ENCODE results near the gene CLEC4A.

DNA sequence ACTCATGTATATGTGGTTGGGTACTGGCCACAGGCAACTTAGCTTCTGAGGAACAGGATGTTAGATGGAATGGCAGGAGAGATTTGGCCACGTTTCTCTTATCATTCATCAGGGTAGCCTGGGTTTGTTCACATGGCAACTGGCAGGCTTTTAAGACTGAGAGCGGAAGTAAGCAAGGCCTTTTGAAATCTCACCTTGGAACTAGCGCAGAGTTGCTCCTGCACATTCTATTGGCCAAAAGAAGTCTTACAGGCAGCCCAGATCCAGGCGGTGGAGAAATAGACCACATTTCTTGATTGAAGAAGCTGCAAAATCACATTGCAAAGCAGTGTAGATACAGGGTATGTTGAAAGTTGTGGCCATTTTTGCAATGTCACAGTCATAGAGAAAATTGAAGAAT, 3.7 kb downstream of the CLEC4A start:
- TF ChIP-seq CTCF (IDR thresholded peaks at IDR 0.05) = no peak
- TF ChIP-seq POLR2A (IDR thresholded peaks at IDR 0.05) = no peak

All from body of pancreas (tissue), 4 donors.